ENCODE measurements around the gene TAOK3. TPM values are rescaled to one million over a fixed set of nuclear protein-coding genes. Genes with fewer than 3 reads are reported as not detected.

The TAOK3 gene
- total and polyA plus RNA-seq, 4 donors, result 19.9 to 54.5 (median 37.7) TPM

- Histone ChIP-seq H3K9ac (ENCODE audit: insufficient read depth in 1 of 2, low read length in 2 of 2) (no peak overlapping the region), H3K36me3 (ENCODE audit: control insufficient read depth in 4 of 4, insufficient read depth in 4 of 4, low read length in 4 of 4) (peaks cover 14 to 22% (median 22%) of the 10 kb centered on the region in 4 donors), H3K9me3 (ENCODE audit: control insufficient read depth in 4 of 4, insufficient read depth in 3 of 4, low read length in 3 of 4) (no peaks in the 10 kb centered on the region), H3K27me3 (ENCODE audit: control insufficient read depth in 3 of 3, insufficient read depth in 3 of 3, low read length in 2 of 3) (no peaks in the 10 kb centered on the region), H3K4me1 (ENCODE audit: control insufficient read depth in 5 of 5, insufficient read depth in 5 of 5, low read length in 5 of 5) (no peaks in the 10 kb centered on the region), H3K4me3 (no peak overlapping the region), H3K27ac (ENCODE audit: low read depth in 1 of 2, low read length in 1 of 2) (no peak overlapping the region)
- WGBS, 2 donors, result 63 to 72% methylated on average over 6 of the region's 6 CpGs
- DNase-seq, result peak; percentile 37 to 51 (median 37)
- ATAC-seq (ENCODE audit: insufficient read depth, low FRiP score), result peak; percentile 69
- TF ChIP-seq CTCF (IDR thresholded peaks at IDR 0.05; ENCODE audit: control extremely low read depth, extremely low read depth), result no peak
Observed at GRCh38 chr12:118164798-118165486, 207.8 kb downstream of the TAOK3 start.

GRCh38 chr12:118160536-118160935, 212.2 kb downstream of the TAOK3 start:
- no peak overlapping the region for H3K9ac ChIP-seq (ENCODE audit: insufficient read depth in 1 of 2, low read length in 2 of 2)
- H3K4me1 ChIP-seq (ENCODE audit: control insufficient read depth in 5 of 5, insufficient read depth in 5 of 5, low read length in 5 of 5), result no peaks in the 10 kb centered on the region
- ATAC-seq (ENCODE audit: insufficient read depth, low FRiP score), result no peak
- DNase-seq, result no peak
- H3K27me3 ChIP-seq (ENCODE audit: control insufficient read depth in 3 of 3, insufficient read depth in 3 of 3, low read length in 2 of 3), result no peaks in the 10 kb centered on the region
- TF ChIP-seq CTCF (IDR thresholded peaks at IDR 0.05; ENCODE audit: control extremely low read depth, extremely low read depth), result no peak
- peaks cover 22 to 46% (median 32%) of the 10 kb centered on the region in 4 donors for H3K36me3 ChIP-seq (ENCODE audit: control insufficient read depth in 4 of 4, insufficient read depth in 4 of 4, low read length in 4 of 4)
- WGBS, 2 donors, result 98 to 100% methylated on average over 3 of the region's 3 CpGs
- H3K9me3 ChIP-seq (ENCODE audit: control insufficient read depth in 4 of 4, insufficient read depth in 3 of 4, low read length in 3 of 4), result no peaks in the 10 kb centered on the region
- H3K4me3 ChIP-seq, result no peak overlapping the region
- no peak overlapping the region for H3K27ac ChIP-seq (ENCODE audit: low read depth in 1 of 2, low read length in 1 of 2)

GRCh38 chr12:118151755-118152154, 221.0 kb downstream of the TAOK3 start:
- no peak for TF ChIP-seq CTCF (IDR thresholded peaks at IDR 0.05; ENCODE audit: control extremely low read depth, extremely low read depth)
- no peak overlapping the region for H3K27ac ChIP-seq (ENCODE audit: low read depth in 1 of 2, low read length in 1 of 2)
- WGBS, 2 donors, result 85 to 89% methylated on average over 5 of the region's 5 CpGs
- no peak overlapping the region for H3K4me3 ChIP-seq
- H3K9me3 ChIP-seq (ENCODE audit: control insufficient read depth in 4 of 4, insufficient read depth in 3 of 4, low read length in 3 of 4), result no peaks in the 10 kb centered on the region
- H3K36me3 ChIP-seq (ENCODE audit: control insufficient read depth in 4 of 4, insufficient read depth in 4 of 4, low read length in 4 of 4), result peaks cover 0 to 17% (median 12%) of the 10 kb centered on the region in 4 donors
- H3K27me3 ChIP-seq (ENCODE audit: control insufficient read depth in 3 of 3, insufficient read depth in 3 of 3, low read length in 2 of 3), result no peaks in the 10 kb centered on the region
- DNase-seq, result no peak
- H3K9ac ChIP-seq (ENCODE audit: insufficient read depth in 1 of 2, low read length in 2 of 2), result no peak overlapping the region
- no peaks in the 10 kb centered on the region for H3K4me1 ChIP-seq (ENCODE audit: control insufficient read depth in 5 of 5, insufficient read depth in 5 of 5, low read length in 5 of 5)
- ATAC-seq (ENCODE audit: insufficient read depth, low FRiP score), result no peak

Data from lung (tissue), 12 donors.